Measurements from ENCODE around the gene CYP26A1. TPM values are rescaled to one million over a fixed set of nuclear protein-coding genes. Genes with fewer than 3 reads are reported as not detected.
A peak's percentile ranks its signal among the peaks of the same experiment; 100 is the strongest.

CYP26A1 gene
- total RNA-seq, 1 donor from 2014 or later: 0.13 TPM

- H3K27me3 Mint-ChIP-seq: peaks cover 51% of the 10 kb centered on the region
- TF ChIP-seq CTCF (IDR thresholded peaks at IDR 0.05): no peak
- POLR2A ChIA-PET: no interaction called here
Measured at GRCh38 chr10:93080350-93081046, 6.8 kb downstream of the CYP26A1 start.

GRCh38 chr10:93081318-93081717, 7.6 kb downstream of the CYP26A1 start:
- no peak for DNase-seq
- ChIA-PET CTCF (interaction anchor here (1.3 to 1.5 kb wide), 2 partner anchors 269 to 271 kb away, joined by 3 to 4 read pairs; no protein-coding TSS in a partner anchor), POLR2A (no interaction called here)
- Mint-ChIP-seq H3K9me3 (no peaks in the 10 kb centered on the region), H3K36me3 (ENCODE audit: low read depth) (no peaks in the 10 kb centered on the region), H3K4me1 (peaks cover 5% of the 10 kb centered on the region), H3K4me3 (no peak overlapping the region), H3K27me3 (peaks cover 45% of the 10 kb centered on the region), H3K27ac (no peak overlapping the region)
- TF ChIP-seq CTCF (IDR thresholded peaks at IDR 0.05): no peak
- ATAC-seq (ENCODE audit: low read depth): no peak
- intact Hi-C loops (cut with micrococcal nuclease): loop anchor here (5.0 kb wide), 1 partner anchor 401 kb away; the partner anchor contains the start of gene MYOF

More at GRCh38 chr10:93080350-93081046, 6.8 kb downstream of the CYP26A1 start:
- no peaks in the 10 kb centered on the region for H3K36me3 Mint-ChIP-seq (ENCODE audit: low read depth)
- peaks cover 9% of the 10 kb centered on the region for H3K4me1 Mint-ChIP-seq
- no peak overlapping the region for H3K27ac Mint-ChIP-seq
- no peak for DNase-seq
- CTCF ChIA-PET: interaction anchor here (1.2 to 2.1 kb wide), 6 partner anchors 9 to 277 kb away, joined by 3 to 8 read pairs (median 4); no protein-coding TSS in a partner anchor
- H3K9me3 Mint-ChIP-seq: no peaks in the 10 kb centered on the region
- peak; percentile 56 for ATAC-seq (ENCODE audit: low read depth)
- intact Hi-C loops (cut with micrococcal nuclease): loop anchor here (1.0 to 5.0 kb wide), 3 partner anchors 209 to 402 kb away; partner anchors contain the start of gene MYOF
- no peak overlapping the region for H3K4me3 Mint-ChIP-seq

DNA sequence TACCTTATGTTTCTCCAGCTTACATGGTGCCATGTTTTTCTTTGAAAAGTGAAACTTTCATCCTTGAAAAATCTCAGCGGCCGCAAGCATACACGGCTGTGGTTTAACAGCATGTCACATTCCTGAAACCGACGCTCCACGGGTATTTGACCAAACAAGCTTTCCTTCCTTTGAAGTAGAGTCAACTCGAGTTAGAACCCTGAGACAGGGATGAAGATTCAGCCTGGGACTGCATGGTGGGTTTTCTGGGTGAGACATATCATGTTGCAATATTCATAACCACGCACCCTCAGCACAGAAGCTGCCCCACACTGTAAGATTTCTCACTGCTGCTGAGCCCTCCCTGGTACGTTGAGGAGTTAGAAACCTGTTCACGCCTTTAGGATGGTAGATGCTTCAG, 8.1 kb downstream of the CYP26A1 start:
- Mint-ChIP-seq H3K36me3 (ENCODE audit: low read depth) (no peaks in the 10 kb centered on the region), H3K4me1 (peaks cover 5% of the 10 kb centered on the region), H3K9me3 (no peaks in the 10 kb centered on the region), H3K27ac (no peak overlapping the region), H3K4me3 (no peak overlapping the region), H3K27me3 (peaks cover 41% of the 10 kb centered on the region)
- DNase-seq (no peak), ATAC-seq (ENCODE audit: low read depth) (no peak)
- ChIA-PET POLR2A (no interaction called here), CTCF (interaction anchor here (1.3 to 1.5 kb wide), 2 partner anchors 269 to 271 kb away, joined by 3 to 4 read pairs; no protein-coding TSS in a partner anchor)
- no peak for TF ChIP-seq CTCF (IDR thresholded peaks at IDR 0.05)
- intact Hi-C loops (cut with micrococcal nuclease): loop anchor here (5.0 kb wide), 1 partner anchor 400 kb away; the partner anchor contains the start of gene MYOF

DNA sequence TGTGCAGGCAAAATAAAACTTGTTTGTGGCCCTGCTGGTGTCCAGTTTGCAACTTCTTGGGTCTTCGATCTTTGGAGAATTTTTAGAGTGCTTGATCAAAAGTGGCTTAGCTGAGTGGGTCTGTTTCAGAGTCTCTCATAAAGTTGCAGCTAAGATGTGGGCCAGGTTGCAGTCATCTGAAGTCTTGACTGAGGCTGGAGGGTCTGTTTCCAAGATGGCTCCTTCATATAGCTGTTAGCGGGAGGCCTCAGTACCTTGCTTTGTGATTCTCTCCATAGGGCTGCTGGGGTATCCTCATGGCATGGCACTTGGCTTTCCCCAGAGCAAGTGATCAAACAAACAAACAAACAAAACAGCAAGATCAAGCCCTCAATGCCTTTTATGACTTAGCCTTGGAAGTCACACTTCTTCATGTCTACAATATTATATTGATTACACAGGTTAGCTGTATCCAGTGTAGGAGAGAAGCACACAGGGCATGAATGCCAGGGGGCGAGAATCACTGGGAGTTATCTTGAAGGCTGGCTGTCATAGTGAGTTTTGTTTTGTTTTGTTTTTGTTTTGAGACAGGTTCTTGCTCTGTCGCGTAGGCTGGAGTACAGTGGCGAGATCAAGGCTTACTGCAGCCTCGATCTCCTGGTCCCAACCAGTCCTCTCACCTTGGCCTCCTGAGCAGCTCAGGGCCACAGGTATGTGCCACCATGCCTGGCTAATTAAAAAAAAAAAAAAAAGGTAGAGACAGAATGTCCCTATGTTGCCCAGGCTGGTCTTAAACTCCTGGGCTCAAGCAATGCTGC, 10.2 kb downstream of the CYP26A1 start:
- ChIA-PET POLR2A (no interaction called here), CTCF (no interaction called here)
- peaks cover 38% of the 10 kb centered on the region for H3K27me3 Mint-ChIP-seq
- no peak overlapping the region for H3K4me3 Mint-ChIP-seq
- H3K36me3 Mint-ChIP-seq (ENCODE audit: low read depth): no peaks in the 10 kb centered on the region
- DNase-seq (no peak), ATAC-seq (ENCODE audit: low read depth) (no peak)
- peaks cover 5% of the 10 kb centered on the region for H3K4me1 Mint-ChIP-seq
- no peaks in the 10 kb centered on the region for H3K9me3 Mint-ChIP-seq
- intact Hi-C loops (cut with micrococcal nuclease): loop anchor here (5.0 kb wide), 1 partner anchor 398 kb away; the partner anchor contains the start of gene MYOF
- TF ChIP-seq CTCF (IDR thresholded peaks at IDR 0.05): no peak
- H3K27ac Mint-ChIP-seq: no peak overlapping the region

Data from activated B cell treated with CpG ODN at 0.5 μM for 24 hours (primary cell).